GM12878 (cell line): ENCODE results near the gene EEFSEC. TPM values are rescaled to one million over a fixed set of nuclear protein-coding genes. Genes with fewer than 3 reads are reported as not detected.

Source experiments
- ATAC-seq: fragments of 200-7000 bp; cut with Tn5 transposase; 3 replicates; pipeline ENCODE4 v1.9.1; 2020; ENCODE audit warnings: mild to moderate bottlenecking, moderate library complexity
- BruUV-seq: library from RNA; stranded (reverse); fragments of 400-500 nt; replicated peaks from 2 replicates; lab custom pipeline; 2021; lab: Mats Ljungman, UMichigan
- CTCF ChIA-PET: fragments of 300-600 bp; sonication (Branson Sonifier 250); formaldehyde crosslinking; extraction: SDS; loops from one replicate; lab custom pipeline; 2021; ENCODE audit warnings: inconsistent platforms; lab: Yijun Ruan, JAX
- POLR2A ChIA-PET: fragments of 350-600 bp; formaldehyde crosslinking; extraction: SDS; loops from one replicate; lab custom pipeline; 2021; ENCODE audit warnings: inconsistent platforms; lab: Charles Lee
- RAD21 ChIA-PET: fragments of 300-600 bp; sonication (Branson Sonifier 250); formaldehyde crosslinking; loops from one replicate; lab custom pipeline; 2023; ENCODE audit warnings: antibody characterized with exemption; ENCODE audit not compliant: unreplicated experiment; lab: Charles Lee
- SMC1A ChIA-PET: fragments of 300-600 bp; sonication (Branson Sonifier 250); formaldehyde crosslinking; loops from one replicate; lab custom pipeline; 2023; ENCODE audit not compliant: unreplicated experiment, uncharacterized antibody; lab: Charles Lee
- DNase-seq: peaks from one replicate; pipeline ENCODE4 v3.0.0-alpha.2; 2011; ENCODE audit warnings: low read depth, low spot score
- FAIRE-seq: peaks from 3 replicates; lab custom pipeline; 2011; peaks lifted over from hg19 to GRCh38; lab: Jason Lieb, UNC
- H2AFZ ChIP-seq: 2 replicates; pipeline ENCODE4 v1.6.0; 2011; ENCODE audit warnings: low read depth, low read length, control low read depth; ENCODE audit not compliant: control insufficient read depth
- H3K27ac ChIP-seq: 2 replicates; pipeline ENCODE4 v1.5.1; 2011; ENCODE audit warnings: control low read depth; ENCODE audit not compliant: control insufficient read depth, insufficient read depth
- H3K27me3 ChIP-seq, 2 experiments: replicated peaks in 1 of 2; 2 replicates each; pipeline versions ENCODE4 v1.6.0 to v1.6.1; 2011; ENCODE audit warnings: low read length in 1 of 2; ENCODE audit not compliant: control insufficient read depth in 2 of 2, insufficient read depth in 2 of 2
- H3K36me3 ChIP-seq, 2 experiments: 2 replicates each; pipeline ENCODE4 v1.5.1; 2011; ENCODE audit warnings: low read length in 1 of 2; ENCODE audit not compliant: control insufficient read depth in 2 of 2, insufficient read depth in 2 of 2
- H3K4me1 ChIP-seq: 2 replicates; pipeline ENCODE4 v1.6.1; 2011; ENCODE audit warnings: mild to moderate bottlenecking, low read length, moderate library complexity, mixed read lengths; ENCODE audit not compliant: control insufficient read depth, insufficient read depth
- H3K4me2 ChIP-seq: 2 replicates; pipeline ENCODE4 v1.6.0; 2011; ENCODE audit warnings: control low read depth; ENCODE audit not compliant: control insufficient read depth, insufficient read depth
- H3K4me3 ChIP-seq: fragments of 200-600 bp; sonication (generic); 2 replicates; pipeline ENCODE4 v1.5.1; 2016
- H3K79me2 ChIP-seq: 2 replicates; pipeline ENCODE4 v1.6.0; 2011; ENCODE audit warnings: low read length; ENCODE audit not compliant: control insufficient read depth, insufficient read depth
- H3K9ac ChIP-seq: 2 replicates; pipeline ENCODE4 v1.8.0; 2011; ENCODE audit warnings: low read length, control low read depth, mixed read lengths; ENCODE audit not compliant: control insufficient read depth, insufficient read depth
- H3K9me3 ChIP-seq: replicated peaks from 3 replicates; pipeline ENCODE4 v1.5.1; 2011; ENCODE audit warnings: mild to moderate bottlenecking, low read length; ENCODE audit not compliant: control insufficient read depth, insufficient read depth
- H4K20me1 ChIP-seq: 2 replicates; pipeline ENCODE4 v1.6.0; 2011; ENCODE audit not compliant: control insufficient read depth, insufficient read depth
- CEBPB ChIP-seq, 2 experiments: fragments of 150-350 bp in 1 of 2; IDR thresholded peaks; 2 replicates each; pipeline ENCODE4 v1.6.1; 2012 to 2014; ENCODE audit warnings: low read depth in 2 of 2, low read length in 2 of 2, borderline replicate concordance in 1 of 2, inconsistent platforms in 1 of 2
- CTCF ChIP-seq, 3 experiments: IDR thresholded peaks in 2 of 3; conservative IDR thresholded peaks in 1 of 3; 2 replicates each; pipeline ENCODE4 v1.5.1; 2011; ENCODE audit warnings: low read depth in 3 of 3, low read length in 3 of 3, mild to moderate bottlenecking in 3 of 3, control low read depth in 2 of 3, moderate library complexity in 2 of 3, inconsistent platforms in 1 of 3, mixed read lengths in 1 of 3; ENCODE audit not compliant: control insufficient read depth in 2 of 3, insufficient read depth in 1 of 3; ENCODE audit errors: extremely low read depth in 1 of 3
- EZH2 ChIP-seq: IDR thresholded peaks from 2 replicates; pipeline ENCODE4 v1.6.1; 2012; ENCODE audit warnings: low read depth, mild to moderate bottlenecking, control low read depth, inconsistent platforms, low read length, borderline replicate concordance; ENCODE audit not compliant: control insufficient read depth
- HDAC6 ChIP-seq: fragments of 200-600 bp; sonication (generic); IDR thresholded peaks from one replicate; pipeline ENCODE4 v1.8.0; 2017; ENCODE audit warnings: antibody characterized with exemption; ENCODE audit not compliant: unreplicated experiment
- IKZF2 ChIP-seq, 2 experiments: fragments of 450-650 bp; IDR thresholded peaks; 2 replicates each; pipeline ENCODE4 v1.6.1; 2017; ENCODE audit warnings: mild to moderate bottlenecking in 2 of 2, moderate library complexity in 2 of 2
- NFXL1 ChIP-seq: fragments of 450-650 bp; IDR thresholded peaks from 2 replicates; pipeline ENCODE4 v1.6.1; 2017; ENCODE audit warnings: antibody characterized with exemption, mild to moderate bottlenecking, borderline replicate concordance
- NR2C2 ChIP-seq: IDR thresholded peaks from 2 replicates; pipeline ENCODE4 v1.6.1; 2011; ENCODE audit warnings: borderline replicate concordance, low read depth; ENCODE audit not compliant: control insufficient read depth, insufficient read length
- SMAD5 ChIP-seq: IDR thresholded peaks from 2 replicates; pipeline ENCODE4 v1.6.1; 2016; ENCODE audit warnings: antibody characterized with exemption, low read depth
- SRF ChIP-seq, 2 experiments: IDR thresholded peaks; 2 replicates each; pipeline ENCODE4 v1.6.1; 2011; ENCODE audit warnings: low read depth in 2 of 2, low read length in 2 of 2, mild to moderate bottlenecking in 1 of 2, moderate library complexity in 1 of 2
- STAT1 ChIP-seq: fragments of 450-650 bp; conservative IDR thresholded peaks from 2 replicates; pipeline ENCODE4 v1.6.1; 2014; ENCODE audit warnings: antibody characterized with exemption, mild to moderate bottlenecking
- WRNIP1 ChIP-seq: IDR thresholded peaks from 2 replicates; pipeline ENCODE4 v1.6.1; 2011; ENCODE audit warnings: low read depth, low read length, improper control_type of control experiment, borderline replicate concordance
- ZBTB33 ChIP-seq: fragments of 450-650 bp; IDR thresholded peaks from 2 replicates; pipeline ENCODE4 v1.6.1; 2017; ENCODE audit warnings: mild to moderate bottlenecking
- WGBS: methylation state at CpG from one replicate; pipeline ENCODE4 v1.1.6; 2016; ENCODE audit warnings: low lambda C conversion rate; ENCODE audit not compliant: insufficient replicate concordance, insufficient coverage; ENCODE audit errors: missing lambda C conversion rate; 5-methylcytosine and 5-hydroxymethylcytosine counted together
- in situ Hi-C: fragments of 300-500 bp; cut with MboI; formaldehyde crosslinking; loops from 9 replicates; pipeline ENCODE4 v1.14.3; 2018; ENCODE audit warnings: mixed read lengths
- intact Hi-C: fragments of 100-400 bp; cut with micrococcal nuclease; formaldehyde crosslinking; loops from one replicate; pipeline ENCODE4 v1.14.2; 2022; ENCODE audit not compliant: unreplicated experiment
- polyA plus RNA-seq, 11 experiments: library from polyadenylated mRNA; depleted of rRNA in 4 of 11; unstranded in 6 of 11; stranded (reverse) in 5 of 11; fragments of >200 nt; fragmentation: Nextera tagmentation in 4 of 11; fragmentation: Illumina TruSeq in 1 of 11; extraction: Ambion mirVana in 4 of 11; extraction: Trizol in 1 of 11; gene quantifications; 1 replicate in 1 of 11; 2 replicates in 10 of 11; pipeline versions ENCODE4 v1.2.1 to v1.2.3, GENCODE V29; 2011 to 2016; ENCODE audit warnings: inconsistent platforms in 2 of 11, missing spikeins in 2 of 11, low read depth in 1 of 11
- total RNA-seq, 4 experiments: library from RNA; depleted of rRNA in 3 of 4; stranded (reverse); fragments of >200 nt in 3 of 4; fragmentation: Illumina TruSeq in 1 of 4; extraction: Trizol in 1 of 4; gene quantifications; 2 replicates each; pipeline versions ENCODE4 v1.2.1 to v1.2.3, GENCODE V29; 2013 to 2021

Gene EEFSEC
- total and polyA plus RNA-seq, 10 of the 15 experiments (the other 5 are each of a cell fraction or from before 2014, with no cell fraction given), result 0.29 to 29.1 (median 16.1) TPM

GRCh38 chr3:128410669-128411573 is 257.6 kb downstream of the EEFSEC start:
- BruUV-seq, result no TSS peak
- 81% methylated on average over 26 of the region's 29 CpGs for WGBS
- ChIA-PET SMC1A (no interaction called here), POLR2A (no interaction called here), CTCF (no interaction called here), RAD21 (no interaction called here)
- Histone ChIP-seq H3K27ac (no peak overlapping the region), H3K27me3 (no peaks in the 10 kb centered on the region), H3K4me2 (no peak overlapping the region), H3K4me3 (no peak overlapping the region), H4K20me1 (no peaks in the 10 kb centered on the region), H3K36me3 (no peaks in the 10 kb centered on the region), H3K4me1 (no peaks in the 10 kb centered on the region), H3K9ac (no peak overlapping the region), H2AFZ (no peak overlapping the region), H3K9me3 (no peaks in the 10 kb centered on the region), H3K79me2 (no peaks in the 10 kb centered on the region)
- in situ Hi-C loops (no loop called here), intact Hi-C loops (no loop called here)
- no peak for TF ChIP-seq WRNIP1
- no peak for TF ChIP-seq CTCF (IDR thresholded peaks at IDR 0.05 in 2 of 3, conservative IDR thresholded peaks at IDR 0.05 in 1 of 3; ENCODE audit: control insufficient read depth in 2 of 3, extremely low read depth in 1 of 3, insufficient read depth in 1 of 3, low read depth in 3 of 3, low read length in 3 of 3)
- FAIRE-seq (no peak), ATAC-seq (no peak), DNase-seq (no peak)

- Histone ChIP-seq H4K20me1 (no peaks in the 10 kb centered on the region), H2AFZ (no peak overlapping the region), H3K36me3 (no peaks in the 10 kb centered on the region), H3K4me3 (no peak overlapping the region), H3K27me3 (no peaks in the 10 kb centered on the region), H3K9ac (no peak overlapping the region), H3K27ac (no peak overlapping the region), H3K4me2 (no peak overlapping the region), H3K79me2 (no peaks in the 10 kb centered on the region), H3K9me3 (no peaks in the 10 kb centered on the region), H3K4me1 (no peaks in the 10 kb centered on the region)
- BruUV-seq, result no TSS peak
- DNase-seq (no peak), ATAC-seq (no peak), FAIRE-seq (no peak)
- SMC1A ChIA-PET, result no interaction called here
- intact Hi-C loops (no loop called here), in situ Hi-C loops (no loop called here)
- RAD21 ChIA-PET, result no interaction called here
- CTCF ChIA-PET, result no interaction called here
- 79% methylated on average over 18 of the region's 18 CpGs for WGBS
- POLR2A ChIA-PET, result no interaction called here
- TF ChIP-seq SRF (IDR thresholded peaks at IDR 0.05; ENCODE audit: low read depth in 2 of 2, low read length in 2 of 2) (no peak), SMAD5 (no peak), HDAC6 (no peak), NR2C2 (no peak), CEBPB (IDR thresholded peaks at IDR 0.05; ENCODE audit: borderline replicate concordance in 1 of 2, low read depth in 2 of 2, low read length in 2 of 2) (no peak), NFXL1 (no peak), EZH2 (no peak), STAT1 (no peak), IKZF2 (IDR thresholded peaks at IDR 0.05) (no peak), ZBTB33 (no peak)
Observed at GRCh38 chr3:128411574-128412064, 258.3 kb downstream of the EEFSEC start.
